Stimulated activated CD8-positive, alpha-beta memory T cell treated with anti-CD3 and anti-CD28 coated beads, Interleukin-12 subunit alpha, Interleukin-12 subunit beta, amount 100 ng/mL, for 24 hours (primary cell): ENCODE data around the gene ZC3H15.

Source experiments
- DNase-seq: peaks from one replicate; pipeline ENCODE4 v3.0.0-alpha.2; 2020; ENCODE audit errors: extremely low read depth

ZC3H15 gene

GRCh38 chr2:186543561-186544131 is 57.6 kb downstream of the ZC3H15 start:
- DNase-seq: no peak

GRCh38 chr2:186544255-186544675 is 58.2 kb downstream of the ZC3H15 start:
- DNase-seq: no peak

GRCh38 chr2:186546846-186547245 is 60.8 kb downstream of the ZC3H15 start:
- no peak for DNase-seq

GRCh38 chr2:186551323-186552050 is 65.4 kb downstream of the ZC3H15 start:
- DNase-seq: no peak

GRCh38 chr2:186554429-186554828 is 68.4 kb downstream of the ZC3H15 start:
- no peak for DNase-seq

- no peak for DNase-seq
These were observed 69.0 kb downstream of the ZC3H15 start for GRCh38 chr2:186554850-186555671.

- DNase-seq: no peak
These were observed 72.6 kb downstream of the ZC3H15 start for GRCh38 chr2:186558512-186559276.
